ENCODE data around the gene PTPRQ. TPM values are rescaled to one million over a fixed set of nuclear protein-coding genes. Genes with fewer than 3 reads are reported as not detected.

PTPRQ gene
- total RNA-seq, 5 donors from 2014 or later (not counting 1 experiment from before 2014, with no cell fraction given) = not detected

DNA sequence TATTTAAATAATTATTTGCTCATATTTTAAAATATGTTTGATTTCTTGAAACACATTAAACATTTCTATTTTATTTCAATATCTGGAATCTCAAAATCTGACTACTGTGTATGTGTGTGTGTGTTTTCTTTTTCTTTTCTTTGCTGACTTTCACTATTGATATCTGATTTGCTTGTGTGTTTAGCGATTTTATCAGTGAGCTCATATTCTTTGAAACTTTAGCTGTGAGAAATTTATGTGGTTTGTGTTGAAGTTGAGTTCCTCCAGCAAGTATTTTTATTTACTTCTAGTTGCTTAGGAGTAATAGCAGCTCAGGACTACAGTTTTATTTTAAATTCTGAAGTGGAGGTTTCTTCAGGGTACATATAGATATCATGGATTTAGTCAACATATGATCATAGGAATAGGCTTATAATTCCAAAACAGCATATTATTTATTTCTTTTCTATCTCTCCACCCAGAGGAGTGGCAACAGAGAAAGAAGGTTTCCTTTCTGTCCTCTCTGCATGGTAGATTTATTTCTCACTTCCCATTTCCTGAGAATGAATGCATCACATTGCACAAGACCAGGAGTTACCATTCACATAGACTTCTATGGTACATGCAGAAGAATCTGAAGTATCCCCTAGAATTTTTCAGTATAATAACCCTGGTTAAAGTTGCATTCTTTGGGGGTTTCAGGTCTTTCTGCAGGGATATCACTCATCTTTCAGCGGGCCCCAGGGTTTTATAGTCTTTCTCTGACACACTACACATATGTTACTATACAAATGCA, 60.5 kb downstream of the PTPRQ start:
- Mint-ChIP-seq H3K27ac (no peak overlapping the region), H3K9me3 (peaks cover 0 to 5% (median 0%) of the 10 kb centered on the region in 3 donors), H3K27me3 (no peaks in the 10 kb centered on the region), H3K36me3 (no peaks in the 10 kb centered on the region), H3K4me3 (no peak overlapping the region), H3K4me1 (no peaks in the 10 kb centered on the region)
- Histone ChIP-seq H3K9me3 (no peaks in the 10 kb centered on the region), H3K4me1 (ENCODE audit: control insufficient read depth in 1 of 2, extremely low read depth in 1 of 2, insufficient read depth in 2 of 2, low read length in 2 of 2) (no peaks in the 10 kb centered on the region), H3K36me3 (ENCODE audit: control insufficient read depth in 2 of 2, extremely low read depth in 1 of 2, insufficient read depth in 1 of 2, low read length in 1 of 2) (no peaks in the 10 kb centered on the region), H3K27ac (ENCODE audit: low read length) (no peak overlapping the region), H3K27me3 (replicated peaks in 1 of 2; ENCODE audit: control insufficient read depth in 2 of 2, extremely low read depth in 1 of 2, insufficient read depth in 2 of 2, low read length in 1 of 2) (no peaks in the 10 kb centered on the region), H3K4me3 (ENCODE audit: control insufficient read depth in 1 of 2, extremely low read depth in 1 of 2, low read length in 1 of 2) (no peak overlapping the region)
- ChIA-PET CTCF (no interaction called here), POLR2A (no interaction called here)
- ATAC-seq (replicated peaks in 1 of 4) (no peak), DNase-seq (no peak)
- 60% methylated on average over 1 of the region's 2 CpGs for WGBS (ENCODE audit: insufficient coverage)

DNA sequence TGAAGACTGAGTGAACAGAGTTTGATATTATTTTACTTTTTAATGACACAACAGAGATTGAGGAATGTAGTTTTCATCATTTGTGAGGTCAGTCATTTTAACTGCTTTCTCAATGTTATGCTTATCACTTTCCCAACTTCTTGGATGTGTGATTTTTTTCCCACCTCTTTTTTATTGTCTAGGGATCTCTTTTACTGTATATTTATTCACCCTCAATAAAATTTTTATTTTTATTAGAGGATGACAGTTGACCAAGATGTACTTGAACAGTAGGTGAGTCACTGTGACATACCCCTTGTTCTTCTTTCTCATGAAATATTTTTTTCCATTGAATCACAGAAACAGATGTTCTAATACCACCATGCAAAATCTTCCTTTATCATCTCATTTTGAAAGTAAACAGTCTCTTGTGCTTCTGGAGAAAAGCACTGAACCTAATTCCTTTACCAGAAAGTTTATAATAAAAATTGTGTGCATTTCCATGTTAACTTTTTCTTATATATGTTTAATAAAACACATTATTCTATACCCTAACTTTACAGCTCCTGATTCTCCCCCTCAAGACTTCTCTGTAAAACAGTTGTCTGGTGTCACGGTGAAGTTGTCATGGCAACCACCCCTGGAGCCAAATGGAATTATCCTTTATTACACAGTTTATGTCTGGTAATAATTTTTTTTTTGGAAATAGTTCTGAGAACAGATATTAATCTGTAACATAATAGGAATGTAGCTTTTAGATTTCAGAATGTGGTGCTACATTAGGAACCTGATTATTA, 65.9 kb downstream of the PTPRQ start:
- Histone ChIP-seq H3K27ac (ENCODE audit: low read length) (no peak overlapping the region), H3K27me3 (replicated peaks in 1 of 2; ENCODE audit: control insufficient read depth in 2 of 2, extremely low read depth in 1 of 2, insufficient read depth in 2 of 2, low read length in 1 of 2) (peaks cover 0 to 3% of the 10 kb centered on the region in 2 experiments), H3K36me3 (ENCODE audit: control insufficient read depth in 2 of 2, extremely low read depth in 1 of 2, insufficient read depth in 1 of 2, low read length in 1 of 2) (no peaks in the 10 kb centered on the region), H3K9me3 (no peaks in the 10 kb centered on the region), H3K4me1 (ENCODE audit: control insufficient read depth in 1 of 2, extremely low read depth in 1 of 2, insufficient read depth in 2 of 2, low read length in 2 of 2) (no peaks in the 10 kb centered on the region), H3K4me3 (ENCODE audit: control insufficient read depth in 1 of 2, extremely low read depth in 1 of 2, low read length in 1 of 2) (no peak overlapping the region)
- ChIA-PET POLR2A (no interaction called here), CTCF (no interaction called here)
- no peak for ATAC-seq (replicated peaks in 1 of 4)
- H3K9me3 Mint-ChIP-seq = peaks cover 3 to 13% (median 4%) of the 10 kb centered on the region in 3 donors
- H3K27me3 Mint-ChIP-seq = no peaks in the 10 kb centered on the region
- no CpG with 5 or more reads among the region's 1 CpG for WGBS (ENCODE audit: insufficient coverage)
- no peak overlapping the region for H3K4me3 Mint-ChIP-seq
- no peaks in the 10 kb centered on the region for H3K4me1 Mint-ChIP-seq
- H3K27ac Mint-ChIP-seq = no peak overlapping the region
- no peak for DNase-seq
- H3K36me3 Mint-ChIP-seq = no peaks in the 10 kb centered on the region

GRCh38 chr12:80512781-80513180, 68.7 kb downstream of the PTPRQ start:
- no peaks in the 10 kb centered on the region for H3K27me3 Mint-ChIP-seq
- Histone ChIP-seq H3K4me3 (ENCODE audit: control insufficient read depth in 1 of 2, extremely low read depth in 1 of 2, low read length in 1 of 2) (no peak overlapping the region), H3K27me3 (replicated peaks in 1 of 2; ENCODE audit: control insufficient read depth in 2 of 2, extremely low read depth in 1 of 2, insufficient read depth in 2 of 2, low read length in 1 of 2) (peaks cover 0 to 3% of the 10 kb centered on the region in 2 experiments), H3K9me3 (no peaks in the 10 kb centered on the region), H3K36me3 (ENCODE audit: control insufficient read depth in 2 of 2, extremely low read depth in 1 of 2, insufficient read depth in 1 of 2, low read length in 1 of 2) (no peaks in the 10 kb centered on the region), H3K27ac (ENCODE audit: low read length) (no peak overlapping the region), H3K4me1 (ENCODE audit: control insufficient read depth in 1 of 2, extremely low read depth in 1 of 2, insufficient read depth in 2 of 2, low read length in 2 of 2) (no peaks in the 10 kb centered on the region)
- ChIA-PET POLR2A (no interaction called here), CTCF (no interaction called here)
- H3K27ac Mint-ChIP-seq = no peak overlapping the region
- 38% methylated on average over 6 of the region's 11 CpGs for WGBS (ENCODE audit: insufficient coverage)
- no peaks in the 10 kb centered on the region for H3K36me3 Mint-ChIP-seq
- no peak for ATAC-seq (replicated peaks in 1 of 4)
- H3K9me3 Mint-ChIP-seq = peaks cover 5 to 19% (median 11%) of the 10 kb centered on the region in 3 donors
- H3K4me3 Mint-ChIP-seq = no peak overlapping the region
- no peaks in the 10 kb centered on the region for H3K4me1 Mint-ChIP-seq
- DNase-seq = no peak

- Histone ChIP-seq H3K27me3 (replicated peaks in 1 of 2; ENCODE audit: control insufficient read depth in 2 of 2, extremely low read depth in 1 of 2, insufficient read depth in 2 of 2, low read length in 1 of 2) (peaks cover 0 to 3% of the 10 kb centered on the region in 2 experiments), H3K27ac (ENCODE audit: low read length) (no peak overlapping the region), H3K4me3 (ENCODE audit: control insufficient read depth in 1 of 2, extremely low read depth in 1 of 2, low read length in 1 of 2) (no peak overlapping the region), H3K4me1 (ENCODE audit: control insufficient read depth in 1 of 2, extremely low read depth in 1 of 2, insufficient read depth in 2 of 2, low read length in 2 of 2) (no peaks in the 10 kb centered on the region), H3K36me3 (ENCODE audit: control insufficient read depth in 2 of 2, extremely low read depth in 1 of 2, insufficient read depth in 1 of 2, low read length in 1 of 2) (no peaks in the 10 kb centered on the region), H3K9me3 (no peaks in the 10 kb centered on the region)
- Mint-ChIP-seq H3K36me3 (no peaks in the 10 kb centered on the region), H3K9me3 (peaks cover 10 to 23% (median 16%) of the 10 kb centered on the region in 3 donors), H3K4me1 (no peaks in the 10 kb centered on the region), H3K4me3 (no peak overlapping the region), H3K27ac (no peak overlapping the region), H3K27me3 (no peaks in the 10 kb centered on the region)
- CTCF ChIA-PET = no interaction called here
- DNase-seq (no peak), ATAC-seq (replicated peaks in 1 of 4) (no peak)
- POLR2A ChIA-PET = no interaction called here
- 69% methylated on average over 15 of the region's 18 CpGs for WGBS (ENCODE audit: insufficient coverage)
Measured at GRCh38 chr12:80513211-80513610, 69.2 kb downstream of the PTPRQ start.

- H3K27me3 ChIP-seq (replicated peaks in 1 of 2; ENCODE audit: control insufficient read depth in 2 of 2, extremely low read depth in 1 of 2, insufficient read depth in 2 of 2, low read length in 1 of 2) = peaks cover 0 to 3% of the 10 kb centered on the region in 2 experiments
- H3K4me1 Mint-ChIP-seq = no peaks in the 10 kb centered on the region
- H3K4me3 Mint-ChIP-seq = no peak overlapping the region
- no peaks in the 10 kb centered on the region for H3K27me3 Mint-ChIP-seq
- H3K36me3 ChIP-seq (ENCODE audit: control insufficient read depth in 2 of 2, extremely low read depth in 1 of 2, insufficient read depth in 1 of 2, low read length in 1 of 2) = no peaks in the 10 kb centered on the region
- no peak overlapping the region for H3K27ac ChIP-seq (ENCODE audit: low read length)
- no peak for ATAC-seq (replicated peaks in 1 of 4)
- H3K9me3 ChIP-seq = no peaks in the 10 kb centered on the region
- H3K4me1 ChIP-seq (ENCODE audit: control insufficient read depth in 1 of 2, extremely low read depth in 1 of 2, insufficient read depth in 2 of 2, low read length in 2 of 2) = no peaks in the 10 kb centered on the region
- no CpG with 5 or more reads among the region's 2 CpGs for WGBS (ENCODE audit: insufficient coverage)
- DNase-seq = no peak
- H3K36me3 Mint-ChIP-seq = no peaks in the 10 kb centered on the region
- ChIA-PET CTCF (no interaction called here), POLR2A (interaction anchor here in 1 of 2 donors (0.7 kb wide), 1 partner anchor 42 kb away, joined by 3 read pairs; no protein-coding TSS in a partner anchor)
- peaks cover 15 to 26% (median 19%) of the 10 kb centered on the region in 3 donors for H3K9me3 Mint-ChIP-seq
- H3K4me3 ChIP-seq (ENCODE audit: control insufficient read depth in 1 of 2, extremely low read depth in 1 of 2, low read length in 1 of 2) = no peak overlapping the region
- no peak overlapping the region for H3K27ac Mint-ChIP-seq
Measured at GRCh38 chr12:80517655-80518054, 73.6 kb downstream of the PTPRQ start.

GRCh38 chr12:80531646-80532045, 87.6 kb downstream of the PTPRQ start:
- Histone ChIP-seq H3K9me3 (no peaks in the 10 kb centered on the region), H3K36me3 (ENCODE audit: control insufficient read depth in 2 of 2, extremely low read depth in 1 of 2, insufficient read depth in 1 of 2, low read length in 1 of 2) (no peaks in the 10 kb centered on the region), H3K27ac (ENCODE audit: low read length) (no peak overlapping the region), H3K27me3 (replicated peaks in 1 of 2; ENCODE audit: control insufficient read depth in 2 of 2, extremely low read depth in 1 of 2, insufficient read depth in 2 of 2, low read length in 1 of 2) (no peaks in the 10 kb centered on the region), H3K4me3 (ENCODE audit: control insufficient read depth in 1 of 2, extremely low read depth in 1 of 2, low read length in 1 of 2) (no peak overlapping the region), H3K4me1 (ENCODE audit: control insufficient read depth in 1 of 2, extremely low read depth in 1 of 2, insufficient read depth in 2 of 2, low read length in 2 of 2) (no peaks in the 10 kb centered on the region)
- H3K36me3 Mint-ChIP-seq = no peaks in the 10 kb centered on the region
- H3K4me1 Mint-ChIP-seq = no peaks in the 10 kb centered on the region
- ChIA-PET POLR2A (no interaction called here), CTCF (interaction anchor here in 1 of 2 donors (0.6 kb wide), 1 partner anchor 11 kb away, joined by 3 read pairs; no protein-coding TSS in a partner anchor)
- no peaks in the 10 kb centered on the region for H3K27me3 Mint-ChIP-seq
- H3K27ac Mint-ChIP-seq = no peak overlapping the region
- H3K4me3 Mint-ChIP-seq = no peak overlapping the region
- ATAC-seq (replicated peaks in 1 of 4) = no peak
- DNase-seq = no peak
- H3K9me3 Mint-ChIP-seq = peaks cover 4 to 6% (median 4%) of the 10 kb centered on the region in 3 donors

Data from T-cell (primary cell).